G401.6 (cell line): Measurements from ENCODE around the gene SEC31B.
A peak's percentile ranks its signal among the peaks of the same experiment; 100 is the strongest.

Experiments used
- FAIRE-seq: peaks from 2 replicates; lab custom pipeline; 2012; peaks lifted over from hg19 to GRCh38; lab: Jason Lieb, UNC

The SEC31B gene

GRCh38 chr10:100529475-100530298, 10.0 kb upstream of the SEC31B start, which contains the start of gene NDUFB8:
NDUFB8 (minus strand) TSS chr10:100529871; CDS start chr10:100529851, 20 bp downstream.
- FAIRE-seq, result peak; percentile 91

- FAIRE-seq, result no peak
Measured at GRCh38 chr10:100528921-100529474, 9.3 kb upstream of the SEC31B start.

- no peak for FAIRE-seq
Measured at GRCh38 chr10:100528123-100528886, 8.6 kb upstream of the SEC31B start.

GRCh38 chr10:100524638-100525037, 5.0 kb upstream of the SEC31B start:
- FAIRE-seq, result no peak

GRCh38 chr10:100524206-100524605, 4.5 kb upstream of the SEC31B start:
- no peak for FAIRE-seq

GRCh38 chr10:100522945-100523344, 3.3 kb upstream of the SEC31B start:
- no peak for FAIRE-seq

GRCh38 chr10:100522107-100522801, 2.6 kb upstream of the SEC31B start:
- FAIRE-seq, result no peak

GRCh38 chr10:100520811-100521210, 1.1 kb upstream of the SEC31B start:
- FAIRE-seq, result no peak

GRCh38 chr10:100518761-100519241, 860 bp downstream of the SEC31B start:
- peak; percentile 90 for FAIRE-seq

- no peak for FAIRE-seq
Measured at GRCh38 chr10:100516847-100517246, 2.8 kb downstream of the SEC31B start.

- no peak for FAIRE-seq
Measured at GRCh38 chr10:100515612-100516011, 4.0 kb downstream of the SEC31B start.

GRCh38 chr10:100510533-100511308, 8.9 kb downstream of the SEC31B start:
- FAIRE-seq, result no peak

- no peak for FAIRE-seq
Measured at GRCh38 chr10:100509241-100509840, 10.3 kb downstream of the SEC31B start.

GRCh38 chr10:100508691-100509150, 10.9 kb downstream of the SEC31B start:
- FAIRE-seq, result peak; percentile 81

- FAIRE-seq, result no peak
Measured at GRCh38 chr10:100508266-100508665, 11.4 kb downstream of the SEC31B start.

- no peak for FAIRE-seq
Measured at GRCh38 chr10:100507357-100507732, 12.3 kb downstream of the SEC31B start.

GRCh38 chr10:100506596-100507356, 12.9 kb downstream of the SEC31B start:
- FAIRE-seq, result no peak

- no peak for FAIRE-seq
Measured at GRCh38 chr10:100505164-100505563, 14.5 kb downstream of the SEC31B start.

GRCh38 chr10:100504096-100504495, 15.6 kb downstream of the SEC31B start:
- no peak for FAIRE-seq

GRCh38 chr10:100502926-100503494, 16.7 kb downstream of the SEC31B start:
- no peak for FAIRE-seq
